Hepatocyte (in vitro differentiated cells): ENCODE results near the gene SFXN5.

ENCODE experiments used
- EZH2 ChIP-seq: fragments of 200-600 bp; sonication (generic); IDR thresholded peaks from 2 replicates; pipeline ENCODE4 v1.6.1; 2016; ENCODE audit warnings: antibody characterized with exemption, mild to moderate bottlenecking, borderline replicate concordance
- TF ChIP-seq, protein P1 (sequence below): fragments of 200-600 bp; sonication (generic); IDR thresholded peaks from 2 replicates; pipeline ENCODE4 v1.5.1; 2016; ENCODE audit warnings: antibody characterized with exemption, mild to moderate bottlenecking; ENCODE audit not compliant: poor library complexity

DNA sequence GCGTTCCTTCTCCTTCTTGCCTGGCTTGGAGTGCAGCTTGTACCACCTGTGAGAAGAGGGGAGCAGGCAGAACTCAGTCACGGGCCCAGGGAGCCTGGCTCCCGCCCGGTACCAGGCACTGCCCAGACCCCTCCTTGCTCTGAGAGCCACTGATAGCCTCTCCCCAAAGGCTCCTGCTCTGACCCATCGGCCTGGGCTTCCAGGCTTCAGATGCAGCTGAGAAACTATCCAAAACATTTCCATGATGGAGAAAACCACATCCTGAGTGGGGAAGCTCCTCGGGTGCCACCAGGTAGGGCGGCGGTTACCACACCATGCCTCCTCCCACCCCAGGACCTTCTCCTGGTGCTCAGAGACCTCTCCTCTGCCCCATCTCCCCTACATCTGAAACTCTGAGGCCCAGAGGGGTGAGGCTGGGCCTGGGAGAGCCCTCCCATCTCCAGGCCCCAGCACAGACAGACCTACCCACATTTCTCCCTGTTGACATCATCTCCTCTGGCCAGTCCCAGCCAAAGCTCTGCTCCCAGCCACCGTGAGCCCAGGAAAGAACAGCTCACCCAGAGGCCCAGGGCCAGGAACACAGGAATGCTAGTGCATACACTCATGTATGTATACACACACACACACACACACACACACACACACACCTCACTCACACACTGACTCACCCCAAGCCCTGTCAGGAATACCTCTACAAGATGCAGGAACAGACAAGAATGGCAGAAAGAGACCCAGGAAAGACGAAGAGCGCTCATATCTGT lies 17.9 kb upstream of the SFXN5 start:
- TF ChIP-seq, protein P1, sequence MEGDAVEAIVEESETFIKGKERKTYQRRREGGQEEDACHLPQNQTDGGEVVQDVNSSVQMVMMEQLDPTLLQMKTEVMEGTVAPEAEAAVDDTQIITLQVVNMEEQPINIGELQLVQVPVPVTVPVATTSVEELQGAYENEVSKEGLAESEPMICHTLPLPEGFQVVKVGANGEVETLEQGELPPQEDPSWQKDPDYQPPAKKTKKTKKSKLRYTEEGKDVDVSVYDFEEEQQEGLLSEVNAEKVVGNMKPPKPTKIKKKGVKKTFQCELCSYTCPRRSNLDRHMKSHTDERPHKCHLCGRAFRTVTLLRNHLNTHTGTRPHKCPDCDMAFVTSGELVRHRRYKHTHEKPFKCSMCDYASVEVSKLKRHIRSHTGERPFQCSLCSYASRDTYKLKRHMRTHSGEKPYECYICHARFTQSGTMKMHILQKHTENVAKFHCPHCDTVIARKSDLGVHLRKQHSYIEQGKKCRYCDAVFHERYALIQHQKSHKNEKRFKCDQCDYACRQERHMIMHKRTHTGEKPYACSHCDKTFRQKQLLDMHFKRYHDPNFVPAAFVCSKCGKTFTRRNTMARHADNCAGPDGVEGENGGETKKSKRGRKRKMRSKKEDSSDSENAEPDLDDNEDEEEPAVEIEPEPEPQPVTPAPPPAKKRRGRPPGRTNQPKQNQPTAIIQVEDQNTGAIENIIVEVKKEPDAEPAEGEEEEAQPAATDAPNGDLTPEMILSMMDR, result no peak
- no peak for TF ChIP-seq EZH2
